Suppressor macrophage (primary cell): ENCODE results near the gene NLGN4X.

ENCODE experiments used
- DNase-seq, 4 experiments: peaks; one replicate each; pipeline ENCODE4 v3.0.0-alpha.2; 2020 to 2022

Gene NLGN4X

DNA sequence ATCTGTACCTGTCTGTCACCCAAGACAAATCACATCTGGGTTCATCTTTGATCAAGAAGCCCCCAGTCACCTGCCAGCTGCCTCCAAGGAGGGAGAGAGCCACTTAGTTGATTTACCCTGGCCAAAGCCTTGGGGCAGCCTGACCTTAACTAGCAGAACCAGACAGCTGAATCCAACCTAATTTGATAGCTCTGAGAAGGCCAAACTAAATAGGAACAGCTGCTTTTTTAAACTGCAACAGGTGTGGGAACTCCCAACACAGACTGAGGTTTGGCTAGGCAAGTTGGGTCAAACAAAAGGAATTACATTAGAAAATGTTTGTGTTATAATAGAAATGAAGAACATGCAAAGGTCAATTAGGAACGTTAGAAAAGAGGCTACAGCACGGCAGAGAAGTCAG, 375.7 kb downstream of the NLGN4X start:
- no peak for DNase-seq

DNA sequence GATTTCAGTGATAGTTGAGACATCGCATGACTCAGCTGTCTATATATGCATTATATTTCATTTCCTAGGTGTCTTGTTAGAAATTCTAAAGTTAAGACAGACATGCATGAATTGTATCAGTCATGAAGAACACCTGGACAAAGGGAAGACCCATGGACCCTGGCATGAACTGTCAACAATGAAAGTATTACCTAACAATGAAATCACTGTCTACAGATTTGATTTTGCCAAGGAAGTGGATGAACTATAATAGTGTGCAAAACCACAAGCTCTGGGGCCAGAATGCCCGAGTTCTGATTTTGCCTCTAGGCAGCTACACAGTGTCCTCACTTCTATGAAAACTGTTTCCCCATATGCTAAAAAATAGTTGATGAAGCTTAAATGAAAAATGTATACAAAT, 386.1 kb downstream of the NLGN4X start:
- DNase-seq: no peak
